ENCODE data around the gene SIRT3.

DNA sequence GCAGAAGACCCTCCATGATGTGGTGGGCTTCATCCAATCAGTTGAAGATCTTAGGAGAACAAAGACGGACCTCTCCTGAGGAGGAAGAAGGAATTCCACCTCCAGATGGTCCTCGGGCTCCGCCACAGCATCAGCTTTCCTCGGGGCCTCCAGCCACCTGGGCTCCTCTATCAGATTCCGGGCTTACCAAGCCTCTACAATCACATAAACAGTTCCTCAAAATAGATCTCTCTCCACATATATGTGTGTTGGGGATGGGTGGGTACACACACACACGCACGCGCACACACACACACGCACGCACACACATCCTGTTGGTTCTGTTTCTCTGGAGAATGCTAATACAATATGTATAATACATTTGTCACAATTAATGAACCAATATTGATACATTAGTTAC lies 23.3 kb upstream of the SIRT3 start:
- TF ChIP-seq, protein P1, sequence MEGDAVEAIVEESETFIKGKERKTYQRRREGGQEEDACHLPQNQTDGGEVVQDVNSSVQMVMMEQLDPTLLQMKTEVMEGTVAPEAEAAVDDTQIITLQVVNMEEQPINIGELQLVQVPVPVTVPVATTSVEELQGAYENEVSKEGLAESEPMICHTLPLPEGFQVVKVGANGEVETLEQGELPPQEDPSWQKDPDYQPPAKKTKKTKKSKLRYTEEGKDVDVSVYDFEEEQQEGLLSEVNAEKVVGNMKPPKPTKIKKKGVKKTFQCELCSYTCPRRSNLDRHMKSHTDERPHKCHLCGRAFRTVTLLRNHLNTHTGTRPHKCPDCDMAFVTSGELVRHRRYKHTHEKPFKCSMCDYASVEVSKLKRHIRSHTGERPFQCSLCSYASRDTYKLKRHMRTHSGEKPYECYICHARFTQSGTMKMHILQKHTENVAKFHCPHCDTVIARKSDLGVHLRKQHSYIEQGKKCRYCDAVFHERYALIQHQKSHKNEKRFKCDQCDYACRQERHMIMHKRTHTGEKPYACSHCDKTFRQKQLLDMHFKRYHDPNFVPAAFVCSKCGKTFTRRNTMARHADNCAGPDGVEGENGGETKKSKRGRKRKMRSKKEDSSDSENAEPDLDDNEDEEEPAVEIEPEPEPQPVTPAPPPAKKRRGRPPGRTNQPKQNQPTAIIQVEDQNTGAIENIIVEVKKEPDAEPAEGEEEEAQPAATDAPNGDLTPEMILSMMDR (conservative IDR thresholded peaks at IDR 0.05 in 1 of 2, IDR thresholded peaks at IDR 0.05 in 1 of 2; ENCODE audit: low read depth in 1 of 2, low read length in 2 of 2) = no peak
- TF ChIP-seq EZH2 (IDR thresholded peaks at IDR 0.05; ENCODE audit: low read length, missing control alignments) = no peak
